ENCODE results near the gene MBTD1. TPM values are rescaled to one million over a fixed set of nuclear protein-coding genes. Genes with fewer than 3 reads are reported as not detected.

MBTD1 gene
- polyA plus RNA-seq, 1 of the 3 experiments (the other 2 are of a cell fraction), result 4.6 TPM

GRCh38 chr17:51287412-51287811 lies 27.6 kb upstream of the MBTD1 start:
- Histone ChIP-seq H3K27me3 (ENCODE audit: insufficient read depth) (no peaks in the 10 kb centered on the region), H3K9me2 (no peaks in the 10 kb centered on the region), H3K36me3 (replicated peaks in 1 of 2; ENCODE audit: control insufficient read depth in 1 of 2, insufficient read depth in 2 of 2, low read length in 1 of 2) (peaks cover 72 to 74% of the 10 kb centered on the region in 2 experiments), H2AFZ (ENCODE audit: low read depth) (no peak overlapping the region), H3K9me3 (no peaks in the 10 kb centered on the region), H3K4me2 (no peak overlapping the region), H4K20me1 (ENCODE audit: insufficient read depth) (no peaks in the 10 kb centered on the region), H3K4me1 (ENCODE audit: control insufficient read depth in 1 of 2, insufficient read depth in 2 of 2, low read depth in 1 of 2, low read length in 1 of 2) (no peaks in the 10 kb centered on the region), H3K27ac (ENCODE audit: low read depth in 2 of 2, low read length in 1 of 2) (no peak overlapping the region), H3K79me2 (ENCODE audit: insufficient read depth) (no peaks in the 10 kb centered on the region; the same call in 1 of the 2 replicates), H3K4me3 (ENCODE audit: low read depth in 2 of 2, low read length in 1 of 2) (no peak overlapping the region), H3K9ac (no peak overlapping the region), H3F3A (replicated peaks; ENCODE audit: insufficient read depth) (peaks cover 4% of the 10 kb centered on the region)
- no peak for DNase-seq
- TF ChIP-seq NRF1 (IDR thresholded peaks at IDR 0.05; ENCODE audit: low read depth, low read length) (no peak), FOSL2 (IDR thresholded peaks at IDR 0.05; ENCODE audit: borderline replicate concordance, low read depth) (peak; percentile 4; the same call in 1 of the 2 replicates)
- CTCF ChIA-PET, result interaction anchor here (5.7 kb wide), 1 partner anchor 11 kb away, joined by 66 read pairs; no protein-coding TSS in a partner anchor
- POLR2A ChIA-PET, result no interaction called here
- 96% methylated on average over 1 of the region's 1 CpG for WGBS (ENCODE audit: low lambda C conversion rate)

GRCh38 chr17:51279183-51279582 lies 19.3 kb upstream of the MBTD1 start:
- CTCF ChIA-PET, result interaction anchor here (1.0 to 1.4 kb wide), 2 partner anchors 8 to 17 kb away, joined by 3 to 4 read pairs; no protein-coding TSS in a partner anchor
- peaks cover 11% of the 10 kb centered on the region; the same call in 1 of the 2 replicates for H4K20me1 ChIP-seq (ENCODE audit: insufficient read depth)
- H3F3A ChIP-seq (replicated peaks; ENCODE audit: insufficient read depth), result peaks cover 19% of the 10 kb centered on the region
- H3K27me3 ChIP-seq (ENCODE audit: insufficient read depth), result no peaks in the 10 kb centered on the region
- POLR2A ChIA-PET, result no interaction called here
- no peak overlapping the region for H2AFZ ChIP-seq (ENCODE audit: low read depth)
- H3K27ac ChIP-seq (ENCODE audit: low read depth in 2 of 2, low read length in 1 of 2), result no peak overlapping the region
- no peak overlapping the region for H3K4me3 ChIP-seq (ENCODE audit: low read depth in 2 of 2, low read length in 1 of 2)
- H3K79me2 ChIP-seq (ENCODE audit: insufficient read depth), result peaks cover 16% of the 10 kb centered on the region; the same call in 1 of the 2 replicates
- H3K4me2 ChIP-seq, result no peak overlapping the region
- no peak for TF ChIP-seq FOXM1 (IDR thresholded peaks at IDR 0.05; ENCODE audit: low read depth)
- H3K9ac ChIP-seq, result no peak overlapping the region
- H3K9me2 ChIP-seq, result no peaks in the 10 kb centered on the region
- peaks cover 0 to 12% of the 10 kb centered on the region in 2 experiments; a peak in 1 of 4 replicates for H3K4me1 ChIP-seq (ENCODE audit: control insufficient read depth in 1 of 2, insufficient read depth in 2 of 2, low read depth in 1 of 2, low read length in 1 of 2)
- no peaks in the 10 kb centered on the region for H3K9me3 ChIP-seq
- no peak for DNase-seq
- peaks cover 71 to 80% of the 10 kb centered on the region in 2 experiments for H3K36me3 ChIP-seq (replicated peaks in 1 of 2; ENCODE audit: control insufficient read depth in 1 of 2, insufficient read depth in 2 of 2, low read length in 1 of 2)

GRCh38 chr17:51275381-51275780 lies 15.5 kb upstream of the MBTD1 start:
- peak overlapping the region in 1 of 2 experiments; percentile 7; a peak in 1 of 4 replicates for H3K4me3 ChIP-seq (ENCODE audit: low read depth in 2 of 2, low read length in 1 of 2)
- peak overlapping the region; percentile 33 for H3K4me2 ChIP-seq
- 25% methylated on average over 1 of the region's 1 CpG for WGBS (ENCODE audit: low lambda C conversion rate)
- ChIA-PET POLR2A (no interaction called here), CTCF (interaction anchor here (4.6 kb wide), 1 partner anchor 22 kb away, joined by 29 read pairs; no protein-coding TSS in a partner anchor)
- peaks cover 0 to 12% of the 10 kb centered on the region in 2 experiments; a peak in 1 of 4 replicates for H3K4me1 ChIP-seq (ENCODE audit: control insufficient read depth in 1 of 2, insufficient read depth in 2 of 2, low read depth in 1 of 2, low read length in 1 of 2)
- peaks cover 35% of the 10 kb centered on the region; the same call in 1 of the 2 replicates for H4K20me1 ChIP-seq (ENCODE audit: insufficient read depth)
- peak overlapping the region; percentile 5; the same call in 1 of the 2 replicates for H3K9ac ChIP-seq
- H3K36me3 ChIP-seq (replicated peaks in 1 of 2; ENCODE audit: control insufficient read depth in 1 of 2, insufficient read depth in 2 of 2, low read length in 1 of 2), result peaks cover 78 to 79% of the 10 kb centered on the region in 2 experiments
- no peaks in the 10 kb centered on the region for H3K9me2 ChIP-seq
- H3F3A ChIP-seq (replicated peaks; ENCODE audit: insufficient read depth), result peaks cover 21% of the 10 kb centered on the region
- no peak for DNase-seq
- H3K27me3 ChIP-seq (ENCODE audit: insufficient read depth), result no peaks in the 10 kb centered on the region
- no peaks in the 10 kb centered on the region for H3K9me3 ChIP-seq
- no peak overlapping the region for H2AFZ ChIP-seq (ENCODE audit: low read depth)
- H3K27ac ChIP-seq (ENCODE audit: low read depth in 2 of 2, low read length in 1 of 2), result peak overlapping the region in 1 of 2 experiments; percentile 63; a peak in 2 of 4 replicates
- H3K79me2 ChIP-seq (ENCODE audit: insufficient read depth), result peaks cover 52% of the 10 kb centered on the region
- TF ChIP-seq ELF1 (IDR thresholded peaks at IDR 0.05) (no peak), RCOR1 (IDR thresholded peaks at IDR 0.05; ENCODE audit: low read length) (no peak), USF1 (IDR thresholded peaks at IDR 0.05; ENCODE audit: borderline replicate concordance, low read depth) (no peak), MEF2A (IDR thresholded peaks at IDR 0.05; ENCODE audit: borderline replicate concordance, low read depth) (peak; percentile 98), FOSL2 (IDR thresholded peaks at IDR 0.05; ENCODE audit: borderline replicate concordance, low read depth) (peak; percentile 80), YY1 (IDR thresholded peaks at IDR 0.05; ENCODE audit: low read depth) (no peak), EP300 (IDR thresholded peaks at IDR 0.05; ENCODE audit: borderline replicate concordance in 1 of 2, low read depth in 1 of 2, low read length in 1 of 2) (peak in 1 of 2 experiments; percentile 64; a peak in 1 of 4 replicates), CHD2 (IDR thresholded peaks at IDR 0.05; ENCODE audit: low read length, partially characterized antibody) (no peak), POLR2AphosphoS5 (IDR thresholded peaks at IDR 0.05; ENCODE audit: low read depth, low read length) (peak; percentile 28; the same call in 1 of the 2 replicates), FOXM1 (IDR thresholded peaks at IDR 0.05; ENCODE audit: low read depth) (no peak), REST (IDR thresholded peaks at IDR 0.05; ENCODE audit: low read depth, low read length) (no peak), JUND (IDR thresholded peaks at IDR 0.05) (peak; percentile 86), MXI1 (IDR thresholded peaks at IDR 0.05; ENCODE audit: low read depth, low read length) (no peak), SIN3A (IDR thresholded peaks at IDR 0.05; ENCODE audit: borderline replicate concordance, low read depth, low read length) (no peak)

Measured in SK-N-SH (cell line).